CD4-positive, alpha-beta T cell (primary cell): ENCODE measurements around the gene PGM1. TPM values are rescaled to one million over a fixed set of nuclear protein-coding genes. Genes with fewer than 3 reads are reported as not detected.

Experiments used
- ATAC-seq: fragments of 200-7000 bp; cut with Tn5 transposase; one replicate; pipeline ENCODE4 v1.10.0; 2022; ENCODE audit warnings: mild to moderate bottlenecking; ENCODE audit not compliant: poor library complexity
- CTCF ChIA-PET: fragments of 350-600 bp; sonication (Branson Sonifier 250); formaldehyde crosslinking; loops from one replicate; lab custom pipeline; 2021; ENCODE audit warnings: antibody characterized with exemption, inconsistent platforms; lab: Charles Lee
- POLR2A ChIA-PET: fragments of 350-600 bp; sonication (Branson Sonifier 250); formaldehyde crosslinking; loops from one replicate; lab custom pipeline; 2021; ENCODE audit warnings: antibody characterized with exemption, inconsistent platforms; lab: Charles Lee
- DNase-seq, 14 experiments: peaks; one replicate each; pipeline ENCODE4 v3.0.0-alpha.2; 2013 to 2020; ENCODE audit warnings: mixed read lengths in 2 of 14
- H3K27ac ChIP-seq, 2 donors: one replicate each; pipeline versions ENCODE4 v1.5.1 to v1.7.0; 2013; ENCODE audit warnings: low read length in 2 of 2, low read depth in 1 of 2, mild to moderate bottlenecking in 1 of 2
- H3K27me3 ChIP-seq, 2 experiments: 1 replicate in 1 of 2; 2 replicates in 1 of 2; pipeline versions ENCODE4 v1.6.1 to v1.7.0; 2013; ENCODE audit warnings: low read length in 2 of 2, control low read depth in 1 of 2, mild to moderate bottlenecking in 1 of 2, moderate library complexity in 1 of 2; ENCODE audit not compliant: insufficient read depth in 2 of 2, control insufficient read depth in 1 of 2
- H3K36me3 ChIP-seq: one replicate; pipeline ENCODE4 v1.6.1; 2013; ENCODE audit warnings: low read length, control low read depth; ENCODE audit not compliant: insufficient read depth
- H3K4me1 ChIP-seq: one replicate; pipeline ENCODE4 v1.6.1; 2013; ENCODE audit warnings: low read length, control low read depth; ENCODE audit not compliant: insufficient read depth
- H3K4me3 ChIP-seq: one replicate; pipeline ENCODE4 v1.5.1; 2013; ENCODE audit warnings: mild to moderate bottlenecking, low read length, moderate library complexity
- H3K9me3 ChIP-seq, 2 experiments: 1 replicate in 1 of 2; 2 replicates in 1 of 2; pipeline versions ENCODE4 v1.6.1 to v1.7.0; 2013; ENCODE audit warnings: low read length in 2 of 2, mild to moderate bottlenecking in 2 of 2, control low read depth in 1 of 2, moderate library complexity in 1 of 2; ENCODE audit not compliant: control insufficient read depth in 1 of 2, insufficient read depth in 1 of 2
- H3K27ac Mint-ChIP-seq: one replicate; pipeline ENCODE4 v1.8.0; 2020; ENCODE audit warnings: mixed read lengths
- H3K27me3 Mint-ChIP-seq: one replicate; pipeline ENCODE4 v1.8.0; 2021; ENCODE audit warnings: mixed read lengths
- H3K36me3 Mint-ChIP-seq: one replicate; pipeline ENCODE4 v1.8.0; 2021; ENCODE audit warnings: low read depth, mixed read lengths
- H3K4me1 Mint-ChIP-seq: one replicate; pipeline ENCODE4 v1.8.0; 2021; ENCODE audit warnings: low read depth, mixed read lengths
- H3K4me3 Mint-ChIP-seq: one replicate; pipeline ENCODE4 v1.8.0; 2020; ENCODE audit warnings: mild to moderate bottlenecking, mixed read lengths
- H3K9me3 Mint-ChIP-seq: one replicate; pipeline ENCODE4 v1.8.0; 2020; ENCODE audit warnings: mixed read lengths
- CTCF ChIP-seq: fragments of 200-600 bp; IDR thresholded peaks from one replicate; pipeline ENCODE4 v1.8.0; 2022; ENCODE audit warnings: antibody characterized with exemption, mild to moderate bottlenecking
- intact Hi-C, 2 experiments: fragments of 100-400 bp; cut with DNase I in 1 of 2; cut with micrococcal nuclease in 1 of 2; formaldehyde crosslinking; loops; one replicate each; pipeline versions ENCODE4 v1.15.1 to v1.9.0; 2023 to 2025; cut with DNase I, micrococcal nuclease
- total RNA-seq, 174 experiments: library from RNA in 2 of 174; stranded (reverse) in 2 of 174; gene quantifications; one replicate each; pipeline ENCODE4 v1.2.3 and lab custom pipeline; 2021 to 2026

The PGM1 gene
- total RNA-seq, 2 experiments from 2014 or later, result 5.4 to 5.6 TPM

- no peaks in the 10 kb centered on the region for H3K4me1 Mint-ChIP-seq
- H3K9me3 Mint-ChIP-seq, result no peaks in the 10 kb centered on the region
- ATAC-seq (no peak), DNase-seq (no peak)
- no peak overlapping the region for H3K4me3 ChIP-seq
- peaks cover 0 to 6% of the 10 kb centered on the region in 2 experiments for H3K9me3 ChIP-seq
- TF ChIP-seq CTCF, result no peak
- H3K27me3 Mint-ChIP-seq, result no peaks in the 10 kb centered on the region
- no peaks in the 10 kb centered on the region for H3K36me3 ChIP-seq
- H3K4me3 Mint-ChIP-seq, result no peak overlapping the region
- no peaks in the 10 kb centered on the region for H3K36me3 Mint-ChIP-seq
- intact Hi-C loops, result no loop called here
- no peak overlapping the region for H3K27ac Mint-ChIP-seq
- POLR2A ChIA-PET, result no interaction called here
- H3K27ac ChIP-seq, result no peak overlapping the region
- no peaks in the 10 kb centered on the region for H3K4me1 ChIP-seq
- H3K27me3 ChIP-seq, result no peaks in the 10 kb centered on the region
- CTCF ChIA-PET, result no interaction called here
Measured at GRCh38 chr1:63678200-63678599, 85.0 kb downstream of the PGM1 start.

- no peak overlapping the region for H3K27ac ChIP-seq
- H3K36me3 Mint-ChIP-seq, result no peaks in the 10 kb centered on the region
- no peaks in the 10 kb centered on the region for H3K27me3 Mint-ChIP-seq
- H3K4me3 ChIP-seq, result no peak overlapping the region
- H3K4me3 Mint-ChIP-seq, result no peak overlapping the region
- CTCF ChIA-PET, result no interaction called here
- no peaks in the 10 kb centered on the region for H3K4me1 ChIP-seq
- no peaks in the 10 kb centered on the region for H3K4me1 Mint-ChIP-seq
- no peak for TF ChIP-seq CTCF
- no peaks in the 10 kb centered on the region for H3K27me3 ChIP-seq
- no peak overlapping the region for H3K27ac Mint-ChIP-seq
- no peaks in the 10 kb centered on the region for H3K9me3 Mint-ChIP-seq
- POLR2A ChIA-PET, result no interaction called here
- DNase-seq (no peak), ATAC-seq (no peak)
- H3K36me3 ChIP-seq, result no peaks in the 10 kb centered on the region
- peaks cover 0 to 6% of the 10 kb centered on the region in 2 experiments for H3K9me3 ChIP-seq
- intact Hi-C loops, result no loop called here
Measured at GRCh38 chr1:63679076-63679475, 85.9 kb downstream of the PGM1 start.

GRCh38 chr1:63679589-63679988 lies 86.4 kb downstream of the PGM1 start:
- CTCF ChIA-PET, result no interaction called here
- Histone ChIP-seq H3K4me3 (no peak overlapping the region), H3K27ac (no peak overlapping the region), H3K27me3 (no peaks in the 10 kb centered on the region), H3K9me3 (peaks cover 0 to 6% of the 10 kb centered on the region in 2 experiments), H3K4me1 (no peaks in the 10 kb centered on the region), H3K36me3 (no peaks in the 10 kb centered on the region)
- no peak overlapping the region for H3K27ac Mint-ChIP-seq
- no peaks in the 10 kb centered on the region for H3K27me3 Mint-ChIP-seq
- POLR2A ChIA-PET, result no interaction called here
- no peaks in the 10 kb centered on the region for H3K4me1 Mint-ChIP-seq
- no peak for TF ChIP-seq CTCF
- DNase-seq (no peak), ATAC-seq (no peak)
- no peaks in the 10 kb centered on the region for H3K36me3 Mint-ChIP-seq
- no peaks in the 10 kb centered on the region for H3K9me3 Mint-ChIP-seq
- intact Hi-C loops, result no loop called here
- H3K4me3 Mint-ChIP-seq, result no peak overlapping the region
